H1 (cell line): Measurements from ENCODE around the gene ANO6.

ENCODE experiments used
- ATF3 ChIP-seq: IDR thresholded peaks from 2 replicates; pipeline ENCODE4 v1.6.1; 2011; ENCODE audit warnings: low read depth, mild to moderate bottlenecking, low read length; ENCODE audit not compliant: insufficient read depth
- CTCF ChIP-seq, 3 experiments: IDR thresholded peaks; 1 replicate in 2 of 3; 2 replicates in 1 of 3; pipeline versions ENCODE4 v1.5.1 to v1.6.1; 2011; ENCODE audit warnings: low read length in 3 of 3, mild to moderate bottlenecking in 3 of 3, inconsistent platforms in 2 of 3, low read depth in 1 of 3, moderate library complexity in 1 of 3; ENCODE audit not compliant: insufficient read depth in 1 of 3; ENCODE audit errors: control extremely low read depth in 1 of 3
- EZH2 ChIP-seq: fragments of 200-600 bp; sonication (generic); IDR thresholded peaks from 2 replicates; pipeline ENCODE4 v1.7.1; 2012; ENCODE audit warnings: low read depth, mild to moderate bottlenecking, moderate library complexity, low read length, inconsistent platforms; ENCODE audit not compliant: severe bottlenecking
- USF2 ChIP-seq: IDR thresholded peaks from 2 replicates; pipeline ENCODE4 v1.6.1; 2011; ENCODE audit warnings: low read length, improper control_type of control experiment
- ZNF274 ChIP-seq: IDR thresholded peaks from 2 replicates; pipeline ENCODE4 v1.7.0; 2012; ENCODE audit warnings: low read length, borderline replicate concordance; ENCODE audit errors: extremely low read depth

- no peak for TF ChIP-seq USF2
- TF ChIP-seq EZH2: no peak
- TF ChIP-seq CTCF (IDR thresholded peaks at IDR 0.05; ENCODE audit: control extremely low read depth in 1 of 3, insufficient read depth in 1 of 3, low read depth in 1 of 3, low read length in 3 of 3): no peak
- no peak for TF ChIP-seq ZNF274
- no peak for TF ChIP-seq ATF3
These were observed 15.3 kb upstream of the ANO6 start for GRCh38 chr12:45200491-45201043.
